ENCODE measurements around the gene CAPN5. TPM values are rescaled to one million over a fixed set of nuclear protein-coding genes. Genes with fewer than 3 reads are reported as not detected.

The CAPN5 gene
- total and polyA plus RNA-seq, 10 of the 15 experiments (the other 5 are each of a cell fraction or from before 2014, with no cell fraction given): 0.02 to 0.33 (median 0.07) TPM; not detected in 3

DNA sequence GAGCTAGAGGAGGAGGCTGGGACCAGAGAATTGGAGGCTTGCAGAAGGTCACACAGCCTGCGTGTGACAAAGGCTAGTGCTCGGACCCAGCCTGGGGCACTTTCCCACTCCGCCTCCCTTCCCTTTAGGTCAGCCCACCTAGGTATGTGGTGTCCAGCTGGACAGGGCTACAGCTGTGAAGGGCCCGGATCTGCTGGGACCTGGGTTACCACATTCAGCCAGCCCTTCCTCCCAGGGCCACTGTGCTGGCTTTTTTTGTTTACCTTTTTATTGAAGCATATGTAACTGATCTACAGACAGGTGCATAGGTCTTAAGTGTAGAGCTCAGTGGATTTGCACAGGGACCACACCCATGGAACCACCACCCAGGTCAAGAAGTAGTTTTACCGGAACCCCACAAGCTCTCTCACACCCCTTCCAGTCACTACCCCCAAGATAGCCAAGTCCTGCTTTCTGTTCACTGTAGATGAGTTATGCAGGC lies 8.7 kb downstream of the CAPN5 start:
- POLR2A ChIA-PET: no interaction called here
- H3K27ac ChIP-seq (ENCODE audit: control insufficient read depth, insufficient read depth): no peak overlapping the region
- RAD21 ChIA-PET (ENCODE audit: unreplicated experiment): no interaction called here
- no peaks in the 10 kb centered on the region for H3K36me3 ChIP-seq (ENCODE audit: control insufficient read depth in 2 of 2, insufficient read depth in 2 of 2, low read length in 1 of 2)
- FAIRE-seq: no peak
- no peak for ATAC-seq
- no peak overlapping the region for H3K4me2 ChIP-seq (ENCODE audit: control insufficient read depth, insufficient read depth)
- no peak overlapping the region for H3K9ac ChIP-seq (ENCODE audit: control insufficient read depth, insufficient read depth, low read length)
- H3K4me3 ChIP-seq: no peak overlapping the region
- no peaks in the 10 kb centered on the region for H3K79me2 ChIP-seq (ENCODE audit: control insufficient read depth, insufficient read depth, low read length)
- DNase-seq (ENCODE audit: low read depth, low spot score): no peak
- H3K27me3 ChIP-seq (replicated peaks in 1 of 2; ENCODE audit: control insufficient read depth in 2 of 2, insufficient read depth in 2 of 2, low read length in 1 of 2): no peaks in the 10 kb centered on the region
- H3K4me1 ChIP-seq (ENCODE audit: control insufficient read depth, insufficient read depth, low read length): peaks cover 4% of the 10 kb centered on the region
- SMC1A ChIA-PET (ENCODE audit: uncharacterized antibody, unreplicated experiment): interaction anchor here (1.2 kb wide), 1 partner anchor 16 kb away, joined by 3 read pairs; no protein-coding TSS in a partner anchor
- in situ Hi-C loops (cut with MboI): no loop called here
- intact Hi-C loops (cut with micrococcal nuclease; ENCODE audit: unreplicated experiment): no loop called here
- H2AFZ ChIP-seq (ENCODE audit: control insufficient read depth, low read depth, low read length): no peak overlapping the region
- WGBS (ENCODE audit: insufficient coverage, insufficient replicate concordance, low lambda C conversion rate, missing lambda C conversion rate): 54% methylated on average over 5 of the region's 5 CpGs
- no TSS peak for BruUV-seq (replicated peaks)
- TF ChIP-seq TCF3 (IDR thresholded peaks at IDR 0.05; ENCODE audit: borderline replicate concordance, insufficient read depth, low read depth, low read length): no peak
- TF ChIP-seq NFXL1 (IDR thresholded peaks at IDR 0.05; ENCODE audit: borderline replicate concordance): no peak
- no peak for TF ChIP-seq POLR2A (IDR thresholded peaks at IDR 0.05; ENCODE audit: low read depth, low read length)
- TF ChIP-seq, protein P1, sequence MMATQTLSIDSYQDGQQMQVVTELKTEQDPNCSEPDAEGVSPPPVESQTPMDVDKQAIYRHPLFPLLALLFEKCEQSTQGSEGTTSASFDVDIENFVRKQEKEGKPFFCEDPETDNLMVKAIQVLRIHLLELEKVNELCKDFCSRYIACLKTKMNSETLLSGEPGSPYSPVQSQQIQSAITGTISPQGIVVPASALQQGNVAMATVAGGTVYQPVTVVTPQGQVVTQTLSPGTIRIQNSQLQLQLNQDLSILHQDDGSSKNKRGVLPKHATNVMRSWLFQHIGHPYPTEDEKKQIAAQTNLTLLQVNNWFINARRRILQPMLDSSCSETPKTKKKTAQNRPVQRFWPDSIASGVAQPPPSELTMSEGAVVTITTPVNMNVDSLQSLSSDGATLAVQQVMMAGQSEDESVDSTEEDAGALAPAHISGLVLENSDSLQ (IDR thresholded peaks at IDR 0.05): no peak
- no peak for TF ChIP-seq PAX5 (IDR thresholded peaks at IDR 0.05; ENCODE audit: borderline replicate concordance, low read depth, low read length)
- TF ChIP-seq E4F1 (IDR thresholded peaks at IDR 0.05; ENCODE audit: borderline replicate concordance, partially characterized antibody): no peak
- H3K9me3 ChIP-seq (replicated peaks; ENCODE audit: control insufficient read depth, insufficient read depth, low read length): no peaks in the 10 kb centered on the region; the same call in 2 of the 3 replicates
- CTCF ChIA-PET: interaction anchor here (1.0 to 1.4 kb wide), 2 partner anchors 20 to 28 kb away, joined by 3 to 4 read pairs; no protein-coding TSS in a partner anchor
- H4K20me1 ChIP-seq (ENCODE audit: control insufficient read depth, insufficient read depth): no peaks in the 10 kb centered on the region
